Measurements from ENCODE around the gene SEPHS1. TPM values are rescaled to one million over a fixed set of nuclear protein-coding genes. Genes with fewer than 3 reads are reported as not detected.

SEPHS1 gene
- total and polyA plus RNA-seq, 2 donors (not counting 3 experiments of a cell fraction or from before 2014, with no cell fraction given), result 40.6 to 55.4 TPM

GRCh38 chr10:13390604-13391522 is 42.8 kb upstream of the SEPHS1 start:
- intact Hi-C loops (cut with micrococcal nuclease) (no loop called here), dilution Hi-C loops (cut with MboI; ENCODE audit: extremely low pct_ligation_motif_present, low sequenced_read_pairs) (no loop called here)
- no peaks in the 10 kb centered on the region for H4K20me1 ChIP-seq (replicated peaks; ENCODE audit: control insufficient read depth, extremely low read depth, insufficient read depth, low read length)
- no TSS peak for BruUV-seq (replicated peaks)
- no peaks in the 10 kb centered on the region for H3K36me3 ChIP-seq (ENCODE audit: control insufficient read depth in 2 of 2, extremely low read depth in 1 of 2, insufficient read depth in 2 of 2, low read length in 2 of 2)
- CTCF ChIA-PET, result interaction anchor here (1.0 kb wide), 1 partner anchor 19 kb away, joined by 3 read pairs; no protein-coding TSS in a partner anchor
- H3K4me1 ChIP-seq (ENCODE audit: control insufficient read depth, extremely low read depth, insufficient read depth, low read length), result peaks cover 2% of the 10 kb centered on the region
- TF ChIP-seq JUN (IDR thresholded peaks at IDR 0.05; ENCODE audit: borderline replicate concordance, insufficient read depth, insufficient read length, low read depth), result no peak
- no peak for TF ChIP-seq POLR2A (IDR thresholded peaks at IDR 0.05; ENCODE audit: low read depth, low read length)
- no peak for TF ChIP-seq GATA2 (IDR thresholded peaks at IDR 0.05; ENCODE audit: insufficient read depth, insufficient read length, low read depth, low read length)
- no peak for TF ChIP-seq MYC (IDR thresholded peaks at IDR 0.05; ENCODE audit: low read depth, low read length)
- TF ChIP-seq FOS (IDR thresholded peaks at IDR 0.05; ENCODE audit: borderline replicate concordance, insufficient read depth, low read length), result no peak
- no peak for TF ChIP-seq MAX (IDR thresholded peaks at IDR 0.05; ENCODE audit: insufficient read depth, insufficient read length)
- TF ChIP-seq POLR2AphosphoS5 (IDR thresholded peaks at IDR 0.05; ENCODE audit: insufficient read depth, low read depth, low read length), result no peak
- no peak for TF ChIP-seq EZH2 (IDR thresholded peaks at IDR 0.05; ENCODE audit: borderline replicate concordance, low read depth, low read length, severe bottlenecking)
- TF ChIP-seq, protein P1, sequence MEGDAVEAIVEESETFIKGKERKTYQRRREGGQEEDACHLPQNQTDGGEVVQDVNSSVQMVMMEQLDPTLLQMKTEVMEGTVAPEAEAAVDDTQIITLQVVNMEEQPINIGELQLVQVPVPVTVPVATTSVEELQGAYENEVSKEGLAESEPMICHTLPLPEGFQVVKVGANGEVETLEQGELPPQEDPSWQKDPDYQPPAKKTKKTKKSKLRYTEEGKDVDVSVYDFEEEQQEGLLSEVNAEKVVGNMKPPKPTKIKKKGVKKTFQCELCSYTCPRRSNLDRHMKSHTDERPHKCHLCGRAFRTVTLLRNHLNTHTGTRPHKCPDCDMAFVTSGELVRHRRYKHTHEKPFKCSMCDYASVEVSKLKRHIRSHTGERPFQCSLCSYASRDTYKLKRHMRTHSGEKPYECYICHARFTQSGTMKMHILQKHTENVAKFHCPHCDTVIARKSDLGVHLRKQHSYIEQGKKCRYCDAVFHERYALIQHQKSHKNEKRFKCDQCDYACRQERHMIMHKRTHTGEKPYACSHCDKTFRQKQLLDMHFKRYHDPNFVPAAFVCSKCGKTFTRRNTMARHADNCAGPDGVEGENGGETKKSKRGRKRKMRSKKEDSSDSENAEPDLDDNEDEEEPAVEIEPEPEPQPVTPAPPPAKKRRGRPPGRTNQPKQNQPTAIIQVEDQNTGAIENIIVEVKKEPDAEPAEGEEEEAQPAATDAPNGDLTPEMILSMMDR (IDR thresholded peaks at IDR 0.05; ENCODE audit: extremely low read depth in 1 of 2, insufficient read depth in 1 of 2, low read depth in 1 of 2, low read length in 2 of 2), result no peak
- H2AFZ ChIP-seq (ENCODE audit: low read depth, low read length), result peak overlapping the region; percentile 33
- DNase-seq (ENCODE audit: low read depth, low spot score) (peak; percentile 25), FAIRE-seq (no peak)
- H3K79me2 ChIP-seq (ENCODE audit: control insufficient read depth, insufficient read depth, low read length), result no peaks in the 10 kb centered on the region
- H3K9me3 ChIP-seq (replicated peaks; ENCODE audit: control insufficient read depth, insufficient read depth, low read length), result no peaks in the 10 kb centered on the region
- no peak overlapping the region for H3K27ac ChIP-seq (ENCODE audit: insufficient read depth, low read depth, low read length)
- H3K27me3 ChIP-seq (ENCODE audit: control insufficient read depth in 2 of 2, insufficient read depth in 2 of 2, low read length in 2 of 2), result peaks cover 22 to 31% of the 10 kb centered on the region in 2 experiments
- POLR2A ChIA-PET, result no interaction called here
- H3K4me2 ChIP-seq (ENCODE audit: insufficient read depth, low read length), result no peak overlapping the region
- no peak overlapping the region for H3K4me3 ChIP-seq (replicated peaks in 1 of 3; ENCODE audit: insufficient read depth in 1 of 3, low read depth in 1 of 3, low read length in 3 of 3)
- no peak overlapping the region for H3K9ac ChIP-seq (replicated peaks; ENCODE audit: extremely low read depth, insufficient read depth, low read length)
- no peaks in the 10 kb centered on the region for H3K9me1 ChIP-seq (replicated peaks; ENCODE audit: control insufficient read depth, extremely low read depth, insufficient read depth, low read length)

All from endothelial cell of umbilical vein (primary cell).